Muscle of back (tissue), 11 donors: ENCODE results near the gene DUSP18. TPM values are rescaled to one million over a fixed set of nuclear protein-coding genes. Genes with fewer than 3 reads are reported as not detected.
"Not testable (repeated sequence)": the region's sequence is repeated elsewhere in the genome, so short reads cannot be mapped to it uniquely, and the experiment has no call there.

Source experiments
- DNase-seq, 3 donors: peaks; one replicate each; pipeline versions ENCODE4 v3.0.0 to v3.0.0-alpha.2; 2013
- polyA plus RNA-seq, 10 donors: library from polyadenylated mRNA; unstranded; fragments of 120-200 nt; gene quantifications; one replicate each; pipeline ENCODE4 v1.2.1, GENCODE V29; 2013; ENCODE audit not compliant: insufficient read length in 10 of 10

The DUSP18 gene
- polyA plus RNA-seq, 10 donors: 3.0 to 6.4 (median 3.5) TPM

GRCh38 chr22:30643055-30643875 is 24.4 kb downstream of the DUSP18 start:
- no peak for DNase-seq

- no peak for DNase-seq
These were observed 26.7 kb downstream of the DUSP18 start for GRCh38 chr22:30640839-30641430.

DNA sequence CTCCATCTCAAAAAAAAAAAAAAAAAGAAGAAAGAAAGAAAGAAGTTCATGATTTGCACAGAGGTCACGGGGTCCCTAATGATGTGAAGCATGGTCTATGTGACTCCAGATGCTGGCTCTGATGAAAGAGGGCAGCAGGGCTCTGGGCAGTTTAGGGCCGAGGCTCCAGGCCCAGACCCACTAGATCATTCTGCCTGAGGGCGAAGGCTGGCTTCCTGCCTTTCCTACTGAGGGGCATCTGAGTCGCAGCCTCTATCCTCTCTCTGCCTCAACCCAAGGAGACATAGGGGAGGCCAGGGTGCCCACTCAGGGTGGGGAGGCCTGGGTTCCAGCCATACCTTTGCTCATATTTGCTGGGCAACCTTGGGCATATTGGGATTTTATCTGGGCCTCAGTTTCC is 27.3 kb downstream of the DUSP18 start:
- DNase-seq: no peak

GRCh38 chr22:30637701-30638114 is 30.0 kb downstream of the DUSP18 start:
- DNase-seq: no peak

DNA sequence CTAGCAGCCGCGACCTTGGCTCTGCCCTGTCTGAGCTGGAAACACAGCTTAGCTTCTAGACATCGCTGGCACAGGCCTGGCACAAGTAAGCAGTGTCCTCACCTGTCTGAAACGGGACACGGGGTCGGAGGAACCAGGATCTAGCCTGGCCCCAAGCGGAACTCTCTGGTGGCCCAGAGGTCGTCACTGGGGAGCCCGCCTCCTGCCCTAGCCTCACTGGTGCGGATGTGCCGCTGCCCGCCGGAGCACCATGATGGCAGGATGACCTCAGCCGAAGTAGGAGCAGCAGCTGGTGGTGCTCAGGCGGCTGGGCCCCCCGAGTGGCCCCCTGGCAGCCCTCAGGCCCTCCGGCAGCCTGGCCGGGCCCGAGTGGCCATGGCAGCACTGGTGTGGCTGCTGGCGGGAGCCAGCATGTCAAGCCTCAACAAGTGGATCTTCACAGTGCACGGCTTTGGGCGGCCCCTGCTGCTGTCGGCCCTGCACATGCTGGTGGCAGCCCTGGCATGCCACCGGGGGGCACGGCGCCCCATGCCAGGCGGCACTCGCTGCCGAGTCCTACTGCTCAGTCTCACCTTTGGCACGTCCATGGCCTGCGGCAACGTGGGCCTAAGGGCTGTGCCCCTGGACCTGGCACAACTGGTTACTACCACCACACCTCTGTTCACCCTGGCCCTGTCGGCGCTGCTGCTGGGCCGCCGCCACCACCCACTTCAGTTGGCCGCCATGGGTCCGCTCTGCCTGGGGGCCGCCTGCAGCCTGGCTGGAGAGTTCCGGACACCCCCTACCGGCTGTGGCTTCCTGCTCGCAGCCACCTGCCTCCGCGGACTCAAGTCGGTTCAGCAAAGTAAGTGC is 31.2 kb downstream of the DUSP18 start:
- DNase-seq: peak in 1 of 3 donors; percentile 28

DNA sequence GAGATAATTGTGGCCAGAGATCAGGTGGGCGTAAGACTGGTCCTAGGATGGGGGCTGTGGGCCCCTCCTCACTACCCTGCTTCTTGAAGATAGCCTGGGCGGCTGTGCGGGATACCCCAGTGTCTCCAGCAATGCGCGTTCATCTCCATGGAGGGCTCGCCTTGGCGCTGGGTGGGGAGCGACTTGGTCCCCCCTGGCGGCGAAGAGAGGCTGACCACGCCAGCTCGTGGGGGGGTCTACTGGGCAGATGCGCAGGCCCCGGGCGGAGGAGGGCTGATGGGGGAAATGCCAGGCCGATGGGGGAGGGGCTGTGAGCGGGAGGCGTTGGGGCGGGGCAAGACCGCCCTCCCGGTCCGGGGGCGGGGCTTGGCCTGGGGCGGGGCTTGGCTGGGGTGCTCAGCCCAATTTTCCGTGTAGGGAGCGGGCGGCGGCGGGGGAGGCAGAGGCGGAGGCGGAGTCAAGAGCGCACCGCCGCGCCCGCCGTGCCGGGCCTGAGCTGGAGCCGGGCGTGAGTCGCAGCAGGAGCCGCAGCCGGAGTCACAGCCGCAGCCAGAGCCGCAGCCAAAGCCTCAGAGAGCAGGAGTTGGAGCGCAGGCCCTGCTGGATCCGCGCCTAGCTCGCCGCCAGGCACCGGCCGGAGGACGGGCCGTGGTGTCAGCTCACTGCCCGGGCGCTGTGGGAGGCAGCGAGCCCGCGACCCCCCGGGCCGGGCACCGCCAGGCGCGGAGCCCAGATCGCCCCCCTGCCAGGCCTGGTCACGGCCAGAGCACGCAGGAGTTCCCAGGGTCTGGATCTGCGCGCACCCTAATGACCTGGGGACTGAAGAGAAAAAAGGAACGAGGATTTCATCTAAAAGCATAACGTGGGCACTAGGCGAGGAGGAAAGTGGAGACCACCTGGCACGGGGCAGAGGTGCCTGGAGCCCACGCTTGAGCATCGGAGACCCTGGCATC is 32.1 kb downstream of the DUSP18 start, which contains the start of gene SLC35E4:
SLC35E4 (plus strand) TSS at position 509 of the 953 bp plus-strand sequence. CDS start 670 bp downstream, outside the sequence.
- DNase-seq: peak; percentile 88 to 92 (median 89)

- DNase-seq: peak; percentile 81 to 91 (median 85)
These were observed 33.0 kb downstream of the DUSP18 start for GRCh38 chr22:30634471-30635233.

DNA sequence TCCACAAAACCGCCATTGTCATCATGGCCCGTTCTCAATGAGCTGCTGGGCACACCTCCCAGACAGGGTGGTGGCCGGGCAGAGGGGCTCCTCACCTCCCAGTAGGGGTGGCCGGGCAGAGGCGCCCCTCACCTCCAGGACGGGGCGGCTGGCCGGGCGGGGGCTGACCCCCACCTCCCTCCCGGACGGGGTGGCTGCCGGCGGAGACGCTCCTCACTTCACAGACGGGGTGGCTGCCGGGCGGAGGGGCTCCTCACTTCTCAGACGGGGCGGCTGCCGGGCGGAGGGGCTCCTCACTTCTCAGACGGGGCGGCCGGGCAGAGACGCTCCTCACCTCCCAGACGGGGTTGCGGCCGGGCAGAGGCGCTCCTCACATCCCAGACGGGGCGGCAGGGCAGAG is 36.2 kb downstream of the DUSP18 start:
- DNase-seq: not testable (repeated sequence)

DNA sequence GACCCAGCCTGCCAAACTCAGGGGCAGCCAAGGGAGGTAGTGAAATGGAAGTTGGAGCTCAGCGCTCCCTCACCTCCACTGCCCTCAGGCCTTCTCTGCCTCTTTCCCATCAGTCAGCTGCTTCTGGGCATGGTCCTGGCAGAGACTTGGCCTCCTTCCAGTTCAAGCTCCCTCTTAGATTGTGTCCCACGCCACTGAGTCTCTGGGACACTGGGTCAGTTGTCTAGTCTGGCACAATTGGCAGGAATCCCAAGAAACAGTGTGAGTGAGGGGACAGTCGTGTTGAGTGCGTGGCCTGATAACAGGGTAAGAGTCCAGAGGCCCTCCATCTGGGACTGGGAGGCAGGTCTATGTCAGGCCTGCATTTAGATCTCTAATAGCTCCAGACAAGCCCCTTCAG is 39.2 kb downstream of the DUSP18 start:
- DNase-seq: no peak

- no peak for DNase-seq
These were observed 40.2 kb downstream of the DUSP18 start for GRCh38 chr22:30627471-30627870.

GRCh38 chr22:30626413-30626812 is 41.3 kb downstream of the DUSP18 start:
- DNase-seq: no peak

DNA sequence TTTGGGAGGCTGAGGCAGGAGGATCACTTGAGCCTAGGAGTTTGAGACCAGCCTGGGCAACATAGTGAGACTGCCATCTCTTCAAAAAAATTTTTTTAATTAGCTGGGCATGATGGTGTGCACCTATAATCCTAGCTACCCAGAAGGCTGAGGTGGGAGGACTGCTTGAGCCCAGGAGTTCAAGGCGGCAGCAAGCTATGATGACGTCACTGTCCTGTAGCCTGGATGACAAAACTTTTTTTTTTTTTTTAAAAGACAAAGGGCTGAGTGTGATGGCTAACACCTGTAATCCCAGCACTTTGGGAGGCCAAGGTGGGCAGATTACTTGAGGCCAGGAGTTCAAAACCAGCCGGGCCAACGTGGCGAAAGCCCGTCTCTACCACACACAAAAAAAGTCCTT is 47.8 kb downstream of the DUSP18 start:
- not testable (repeated sequence) for DNase-seq

GRCh38 chr22:30617819-30618218 is 49.9 kb downstream of the DUSP18 start:
- no peak for DNase-seq

DNA sequence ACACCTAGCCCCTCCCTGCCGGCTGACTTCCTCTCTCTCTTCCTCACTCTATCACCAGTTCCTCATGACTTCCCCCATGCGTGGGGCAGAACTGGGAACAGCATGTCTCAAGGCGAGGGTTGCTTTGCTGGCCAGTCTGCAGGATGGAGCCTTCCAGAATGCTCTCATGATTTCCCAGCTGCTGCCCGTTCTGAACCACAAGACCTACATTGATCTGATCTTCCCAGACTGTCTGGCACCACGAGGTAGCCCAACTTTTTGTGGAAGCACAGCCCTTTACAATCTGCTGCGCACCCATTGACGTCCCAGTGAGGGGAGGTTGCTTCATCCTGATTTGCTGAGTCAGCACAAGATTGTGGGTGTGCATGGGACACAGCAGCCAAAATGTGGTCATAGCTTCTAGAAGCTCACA is 52.1 kb downstream of the DUSP18 start:
- DNase-seq: no peak

- DNase-seq: no peak
These were observed 52.8 kb downstream of the DUSP18 start for GRCh38 chr22:30614879-30615278.

- no peak for DNase-seq
These were observed 53.4 kb downstream of the DUSP18 start for GRCh38 chr22:30614268-30614667.

DNA sequence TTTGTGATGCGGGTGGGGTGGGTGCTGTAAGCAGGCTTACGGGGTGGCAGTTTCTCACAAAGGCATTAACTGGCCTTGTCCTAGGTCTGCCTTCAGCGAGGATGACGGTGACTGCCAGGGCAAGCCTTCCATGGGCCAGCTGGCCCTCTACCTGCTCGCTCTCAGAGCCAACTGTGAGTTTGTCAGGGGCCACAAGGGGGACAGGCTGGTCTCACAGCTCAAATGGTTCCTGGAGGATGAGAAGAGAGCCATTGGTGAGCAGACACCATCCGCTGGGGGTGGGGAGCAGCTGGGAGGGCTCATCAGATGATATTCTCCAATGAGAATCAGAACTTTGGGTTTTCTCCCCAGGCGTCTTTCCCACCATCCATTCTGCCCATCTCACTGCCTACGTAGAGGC is 54.9 kb downstream of the DUSP18 start:
- DNase-seq: no peak
